Measurements from ENCODE around the gene GRN.

GRCh38 chr17:44324571-44325275 is 20.4 kb upstream of the GRN start, which contains the start of gene SLC25A39:
- TF ChIP-seq POLR2AphosphoS5 (IDR thresholded peaks at IDR 0.05) (peak; percentile 85 to 88 (median 86)), EP300 (IDR thresholded peaks at IDR 0.05; ENCODE audit: low read depth) (no peak)
- TF ChIP-seq, protein P1, sequence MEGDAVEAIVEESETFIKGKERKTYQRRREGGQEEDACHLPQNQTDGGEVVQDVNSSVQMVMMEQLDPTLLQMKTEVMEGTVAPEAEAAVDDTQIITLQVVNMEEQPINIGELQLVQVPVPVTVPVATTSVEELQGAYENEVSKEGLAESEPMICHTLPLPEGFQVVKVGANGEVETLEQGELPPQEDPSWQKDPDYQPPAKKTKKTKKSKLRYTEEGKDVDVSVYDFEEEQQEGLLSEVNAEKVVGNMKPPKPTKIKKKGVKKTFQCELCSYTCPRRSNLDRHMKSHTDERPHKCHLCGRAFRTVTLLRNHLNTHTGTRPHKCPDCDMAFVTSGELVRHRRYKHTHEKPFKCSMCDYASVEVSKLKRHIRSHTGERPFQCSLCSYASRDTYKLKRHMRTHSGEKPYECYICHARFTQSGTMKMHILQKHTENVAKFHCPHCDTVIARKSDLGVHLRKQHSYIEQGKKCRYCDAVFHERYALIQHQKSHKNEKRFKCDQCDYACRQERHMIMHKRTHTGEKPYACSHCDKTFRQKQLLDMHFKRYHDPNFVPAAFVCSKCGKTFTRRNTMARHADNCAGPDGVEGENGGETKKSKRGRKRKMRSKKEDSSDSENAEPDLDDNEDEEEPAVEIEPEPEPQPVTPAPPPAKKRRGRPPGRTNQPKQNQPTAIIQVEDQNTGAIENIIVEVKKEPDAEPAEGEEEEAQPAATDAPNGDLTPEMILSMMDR (IDR thresholded peaks at IDR 0.05): no peak
